DMS 273 (cell line): ENCODE results near the gene NME4.
"Not testable (repeated sequence)": the region's sequence is repeated elsewhere in the genome, so short reads cannot be mapped to it uniquely, and the experiment has no call there.

Experiments used
- DNase-seq: peaks from one replicate; lab custom pipeline; 2025; ENCODE audit not compliant: unreplicated experiment; lab: John Stamatoyannopoulos, UW

The NME4 gene

GRCh38 chr16:397135-397661, at the start of gene NME4:
Gene NME4 (plus strand): TSS chr16:397199. CDS start chr16:397223, 24 bp downstream.
- DNase-seq, result peak; percentile 83

- no peak for DNase-seq
These were observed 49.8 kb upstream of the NME4 start for GRCh38 chr16:347203-347602.

GRCh38 chr16:348495-348894, 48.5 kb upstream of the NME4 start:
- not testable (repeated sequence) for DNase-seq

GRCh38 chr16:349211-349610, 47.8 kb upstream of the NME4 start:
- DNase-seq, result no peak

GRCh38 chr16:350203-350602, 46.8 kb upstream of the NME4 start:
- no peak for DNase-seq

GRCh38 chr16:351804-352520, 45.0 kb upstream of the NME4 start:
- peak; percentile 70 for DNase-seq

- peak; percentile 100 for DNase-seq
These were observed 44.2 kb upstream of the NME4 start, which contains the start of gene AXIN1 for GRCh38 chr16:352547-353403. Gene AXIN1 (minus strand): TSS chr16:352723. CDS start chr16:347025, 5,698 bp downstream.

- DNase-seq, result no peak
These were observed 43.4 kb upstream of the NME4 start for GRCh38 chr16:353404-354290.

- DNase-seq, result no peak
These were observed 42.6 kb upstream of the NME4 start for GRCh38 chr16:354291-354881.

- DNase-seq, result no peak
These were observed 42.0 kb upstream of the NME4 start for GRCh38 chr16:354971-355461.

- no peak for DNase-seq
These were observed 40.3 kb upstream of the NME4 start for GRCh38 chr16:356741-357140.

GRCh38 chr16:359067-359763, 37.8 kb upstream of the NME4 start:
- DNase-seq, result no peak

- DNase-seq, result no peak
These were observed 36.9 kb upstream of the NME4 start for GRCh38 chr16:359871-360697.

GRCh38 chr16:360698-361336, 36.2 kb upstream of the NME4 start:
- no peak for DNase-seq

GRCh38 chr16:361341-361871, 35.6 kb upstream of the NME4 start:
- DNase-seq, result peak; percentile 53

GRCh38 chr16:361872-362701, 34.9 kb upstream of the NME4 start:
- DNase-seq, result peak; percentile 94

- not testable (repeated sequence) for DNase-seq
These were observed 34.3 kb upstream of the NME4 start for GRCh38 chr16:362702-362999.
